Natural killer cell (primary cell): Measurements from ENCODE around the gene TRAP1. TPM values are rescaled to one million over a fixed set of nuclear protein-coding genes. Genes with fewer than 3 reads are reported as not detected.

Experiments used
- ATAC-seq, 3 donors: fragments of 150-1000 bp in 2 of 3; fragments of 200-7000 bp in 1 of 3; cut with Tn5 transposase; 1 replicate in 1 of 3; 2 replicates in 2 of 3; pipeline ENCODE4 v1.10.0; 2021; ENCODE audit warnings: mild to moderate bottlenecking in 2 of 3, moderate library complexity in 2 of 3
- DNase-seq, 2 donors: peaks; one replicate each; pipeline versions ENCODE4 v3.0.0 to v3.0.0-alpha.2; 2013 to 2021; ENCODE audit warnings: mixed read lengths in 1 of 2
- H3K27ac ChIP-seq: one replicate; pipeline ENCODE4 v1.5.1; 2013; ENCODE audit warnings: mild to moderate bottlenecking, low read length
- H3K27me3 ChIP-seq: one replicate; pipeline ENCODE4 v1.6.1; 2013; ENCODE audit warnings: low read length; ENCODE audit not compliant: control insufficient read depth, insufficient read depth
- H3K36me3 ChIP-seq: one replicate; pipeline ENCODE4 v1.6.1; 2013; ENCODE audit warnings: low read length; ENCODE audit not compliant: control insufficient read depth, insufficient read depth
- H3K4me1 ChIP-seq: one replicate; pipeline ENCODE4 v1.6.1; 2013; ENCODE audit warnings: low read length; ENCODE audit not compliant: control insufficient read depth, insufficient read depth
- H3K4me3 ChIP-seq: one replicate; pipeline ENCODE4 v1.5.1; 2013; ENCODE audit warnings: low read length
- H3K9me3 ChIP-seq: one replicate; pipeline ENCODE4 v1.6.1; 2013; ENCODE audit warnings: low read length; ENCODE audit not compliant: control insufficient read depth, insufficient read depth
- H3K27ac Mint-ChIP-seq, 2 donors: one replicate each; pipeline ENCODE4 v1.8.0; 2022; ENCODE audit warnings: mild to moderate bottlenecking in 2 of 2, mixed read lengths in 2 of 2, moderate library complexity in 1 of 2
- H3K27me3 Mint-ChIP-seq, 2 donors: one replicate each; pipeline ENCODE4 v1.8.0; 2022; ENCODE audit warnings: low read depth in 2 of 2, mixed read lengths in 2 of 2
- H3K36me3 Mint-ChIP-seq: one replicate; pipeline ENCODE4 v1.8.0; 2022; ENCODE audit warnings: mixed read lengths
- H3K4me1 Mint-ChIP-seq, 2 donors: one replicate each; pipeline ENCODE4 v1.8.0; 2022; ENCODE audit warnings: mixed read lengths in 2 of 2
- H3K4me3 Mint-ChIP-seq: one replicate; pipeline ENCODE4 v1.8.0; 2022; ENCODE audit warnings: mild to moderate bottlenecking, moderate library complexity, mixed read lengths
- H3K9me3 Mint-ChIP-seq, 2 donors: one replicate each; pipeline ENCODE4 v1.8.0; 2022; ENCODE audit warnings: mixed read lengths in 2 of 2
- CTCF ChIP-seq: fragments of 200-600 bp; IDR thresholded peaks from one replicate; pipeline ENCODE4 v1.8.0; 2022; ENCODE audit warnings: antibody characterized with exemption
- WGBS: methylation state at CpG from one replicate; pipeline ENCODE4 v1.1.7; 2013; ENCODE audit warnings: missing lambda C conversion rate; ENCODE audit not compliant: insufficient coverage; 5-methylcytosine and 5-hydroxymethylcytosine counted together
- intact Hi-C: fragments of 100-400 bp; cut with micrococcal nuclease; formaldehyde crosslinking; loops from one replicate; pipeline ENCODE4 v1.14.2; 2022
- total RNA-seq, 4 donors: library from RNA; stranded (reverse); fragments of 120-200 nt in 1 of 4; gene quantifications; one replicate each; pipeline versions ENCODE4 v1.2.3 to v1.2.4, GENCODE V29; 2013 to 2022

TRAP1 gene
- total RNA-seq, 3 donors from 2014 or later (not counting 1 experiment from before 2014, with no cell fraction given) = 33.7 to 56.7 (median 54.6) TPM

- ATAC-seq (no peak), DNase-seq (no peak)
- no peaks in the 10 kb centered on the region for H3K27me3 Mint-ChIP-seq
- no peak overlapping the region for H3K4me3 Mint-ChIP-seq
- WGBS = 94% methylated on average over 24 of the region's 24 CpGs
- Histone ChIP-seq H3K4me1 (peaks cover 7% of the 10 kb centered on the region), H3K36me3 (peaks cover 12% of the 10 kb centered on the region), H3K4me3 (no peak overlapping the region), H3K27ac (no peak overlapping the region), H3K9me3 (no peaks in the 10 kb centered on the region), H3K27me3 (no peaks in the 10 kb centered on the region)
- intact Hi-C loops = no loop called here
- TF ChIP-seq CTCF = no peak
- H3K27ac Mint-ChIP-seq = no peak overlapping the region
- H3K4me1 Mint-ChIP-seq = peaks cover 7 to 9% of the 10 kb centered on the region in 2 donors
- H3K36me3 Mint-ChIP-seq = no peaks in the 10 kb centered on the region
- no peaks in the 10 kb centered on the region for H3K9me3 Mint-ChIP-seq
Measured at GRCh38 chr16:3675601-3676130, 41.7 kb downstream of the TRAP1 start.

GRCh38 chr16:3674513-3675295 lies 42.6 kb downstream of the TRAP1 start:
- Histone ChIP-seq H3K4me1 (peaks cover 17% of the 10 kb centered on the region), H3K27me3 (no peaks in the 10 kb centered on the region), H3K27ac (no peak overlapping the region), H3K4me3 (no peak overlapping the region), H3K9me3 (no peaks in the 10 kb centered on the region), H3K36me3 (peaks cover 12% of the 10 kb centered on the region)
- H3K36me3 Mint-ChIP-seq = no peaks in the 10 kb centered on the region
- intact Hi-C loops = no loop called here
- no peak for TF ChIP-seq CTCF
- ATAC-seq (no peak), DNase-seq (no peak)
- H3K4me1 Mint-ChIP-seq = peaks cover 9 to 17% of the 10 kb centered on the region in 2 donors
- H3K4me3 Mint-ChIP-seq = no peak overlapping the region
- WGBS = 96% methylated on average over 34 of the region's 34 CpGs
- H3K9me3 Mint-ChIP-seq = no peaks in the 10 kb centered on the region
- H3K27ac Mint-ChIP-seq = no peak overlapping the region
- no peaks in the 10 kb centered on the region for H3K27me3 Mint-ChIP-seq

DNA sequence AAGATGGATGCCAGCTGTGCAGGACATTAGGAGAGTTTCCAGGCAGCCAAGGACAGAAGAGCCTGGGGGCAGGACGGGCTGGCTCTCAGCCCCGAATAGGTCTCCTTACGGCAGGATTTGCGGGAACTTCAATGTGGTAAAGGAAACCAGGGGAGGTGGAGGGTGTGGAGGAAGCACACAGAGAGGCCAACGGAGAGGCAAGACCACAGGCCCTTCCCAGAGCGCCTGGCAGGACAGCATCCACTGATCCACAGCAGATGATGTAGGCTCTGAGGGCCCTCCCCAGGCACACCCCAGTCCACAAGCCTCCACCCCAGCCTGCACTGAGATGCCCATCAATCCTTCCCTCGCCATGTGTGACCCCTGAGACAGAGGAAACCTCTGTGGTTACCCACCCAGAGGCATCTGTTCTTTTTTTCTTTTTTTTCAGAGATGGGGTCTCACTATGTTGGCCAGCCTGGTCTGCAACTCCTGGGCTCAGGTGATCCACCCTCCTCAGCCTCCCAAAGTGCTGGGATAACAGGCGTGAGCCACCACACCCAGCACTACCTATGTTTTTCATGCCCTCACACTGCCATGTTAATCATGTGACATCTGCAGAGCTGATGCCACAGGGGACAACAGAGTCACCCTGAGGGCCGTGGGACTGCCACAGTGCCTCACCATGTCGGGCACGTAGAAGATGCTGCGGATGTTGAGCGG lies 43.5 kb downstream of the TRAP1 start:
- no peaks in the 10 kb centered on the region for H3K9me3 ChIP-seq
- ATAC-seq = no peak
- H3K36me3 Mint-ChIP-seq = no peaks in the 10 kb centered on the region
- peaks cover 14 to 26% of the 10 kb centered on the region in 2 donors for H3K4me1 Mint-ChIP-seq
- DNase-seq = no peak
- H3K9me3 Mint-ChIP-seq = no peaks in the 10 kb centered on the region
- H3K4me3 Mint-ChIP-seq = no peak overlapping the region
- H3K36me3 ChIP-seq = peaks cover 8% of the 10 kb centered on the region
- no peak overlapping the region for H3K27ac ChIP-seq
- intact Hi-C loops = no loop called here
- no peak overlapping the region for H3K27ac Mint-ChIP-seq
- H3K4me3 ChIP-seq = no peak overlapping the region
- WGBS = 91% methylated on average over 13 of the region's 13 CpGs
- TF ChIP-seq CTCF = no peak
- H3K4me1 ChIP-seq = peaks cover 25% of the 10 kb centered on the region
- no peaks in the 10 kb centered on the region for H3K27me3 Mint-ChIP-seq
- no peaks in the 10 kb centered on the region for H3K27me3 ChIP-seq
